ENCODE measurements around the gene TRAFD1. TPM values are rescaled to one million over a fixed set of nuclear protein-coding genes. Genes with fewer than 3 reads are reported as not detected.

TRAFD1 gene
- total and polyA plus RNA-seq, 2 donors (not counting 3 experiments of a cell fraction or from before 2014, with no cell fraction given): 20.3 to 24.9 TPM

DNA sequence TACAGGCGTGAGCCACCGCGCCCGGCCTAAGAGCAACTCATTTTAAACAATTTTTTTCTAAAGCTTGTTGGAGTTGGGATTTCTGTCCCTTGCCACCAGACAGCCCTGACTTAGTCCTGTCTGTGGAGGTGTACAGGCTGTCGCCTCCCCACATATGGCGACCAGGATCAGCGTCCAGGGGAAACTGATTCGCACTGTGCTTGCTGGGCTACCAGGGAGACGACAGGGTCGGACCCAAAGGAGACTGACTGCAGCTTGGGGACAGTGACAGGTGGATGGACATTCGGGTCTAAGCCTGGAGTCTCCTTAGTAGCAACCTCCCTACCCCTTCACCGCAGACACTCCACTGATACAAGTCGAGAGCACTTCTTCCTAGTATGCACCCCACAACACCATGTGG lies 40.3 kb downstream of the TRAFD1 start:
- intact Hi-C loops (cut with micrococcal nuclease): no loop called here
- Histone ChIP-seq H3K36me3 (ENCODE audit: control insufficient read depth in 2 of 2, extremely low read depth in 1 of 2, insufficient read depth in 2 of 2, low read length in 2 of 2) (peaks cover 0 to 7% of the 10 kb centered on the region in 2 experiments), H3K4me1 (ENCODE audit: control insufficient read depth, extremely low read depth, insufficient read depth, low read length) (no peaks in the 10 kb centered on the region), H3K79me2 (ENCODE audit: control insufficient read depth, insufficient read depth, low read length) (no peaks in the 10 kb centered on the region), H3K9me1 (replicated peaks; ENCODE audit: control insufficient read depth, extremely low read depth, insufficient read depth, low read length) (no peaks in the 10 kb centered on the region), H3K27ac (ENCODE audit: insufficient read depth, low read depth, low read length) (no peak overlapping the region), H3K27me3 (ENCODE audit: control insufficient read depth in 2 of 2, insufficient read depth in 2 of 2, low read length in 2 of 2) (no peaks in the 10 kb centered on the region), H3K4me2 (ENCODE audit: insufficient read depth, low read length) (no peak overlapping the region), H3K9ac (replicated peaks; ENCODE audit: extremely low read depth, insufficient read depth, low read length) (no peak overlapping the region), H3K4me3 (replicated peaks in 1 of 3; ENCODE audit: insufficient read depth in 1 of 3, low read depth in 1 of 3, low read length in 3 of 3) (no peak overlapping the region), H4K20me1 (replicated peaks; ENCODE audit: control insufficient read depth, extremely low read depth, insufficient read depth, low read length) (no peaks in the 10 kb centered on the region), H2AFZ (ENCODE audit: low read depth, low read length) (no peak overlapping the region), H3K9me3 (replicated peaks; ENCODE audit: control insufficient read depth, insufficient read depth, low read length) (no peaks in the 10 kb centered on the region)
- FAIRE-seq (no peak), DNase-seq (ENCODE audit: low read depth, low spot score) (no peak)
- BruUV-seq (replicated peaks): no TSS peak
- dilution Hi-C loops (cut with MboI; ENCODE audit: extremely low pct_ligation_motif_present, low sequenced_read_pairs): no loop called here
- TF ChIP-seq MYC (IDR thresholded peaks at IDR 0.05; ENCODE audit: low read depth, low read length): no peak
- TF ChIP-seq EZH2 (IDR thresholded peaks at IDR 0.05; ENCODE audit: borderline replicate concordance, low read depth, low read length, severe bottlenecking): no peak
- TF ChIP-seq, protein P1, sequence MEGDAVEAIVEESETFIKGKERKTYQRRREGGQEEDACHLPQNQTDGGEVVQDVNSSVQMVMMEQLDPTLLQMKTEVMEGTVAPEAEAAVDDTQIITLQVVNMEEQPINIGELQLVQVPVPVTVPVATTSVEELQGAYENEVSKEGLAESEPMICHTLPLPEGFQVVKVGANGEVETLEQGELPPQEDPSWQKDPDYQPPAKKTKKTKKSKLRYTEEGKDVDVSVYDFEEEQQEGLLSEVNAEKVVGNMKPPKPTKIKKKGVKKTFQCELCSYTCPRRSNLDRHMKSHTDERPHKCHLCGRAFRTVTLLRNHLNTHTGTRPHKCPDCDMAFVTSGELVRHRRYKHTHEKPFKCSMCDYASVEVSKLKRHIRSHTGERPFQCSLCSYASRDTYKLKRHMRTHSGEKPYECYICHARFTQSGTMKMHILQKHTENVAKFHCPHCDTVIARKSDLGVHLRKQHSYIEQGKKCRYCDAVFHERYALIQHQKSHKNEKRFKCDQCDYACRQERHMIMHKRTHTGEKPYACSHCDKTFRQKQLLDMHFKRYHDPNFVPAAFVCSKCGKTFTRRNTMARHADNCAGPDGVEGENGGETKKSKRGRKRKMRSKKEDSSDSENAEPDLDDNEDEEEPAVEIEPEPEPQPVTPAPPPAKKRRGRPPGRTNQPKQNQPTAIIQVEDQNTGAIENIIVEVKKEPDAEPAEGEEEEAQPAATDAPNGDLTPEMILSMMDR (IDR thresholded peaks at IDR 0.05; ENCODE audit: extremely low read depth in 1 of 2, insufficient read depth in 1 of 2, low read depth in 1 of 2, low read length in 2 of 2): no peak
- no peak for TF ChIP-seq FOS (IDR thresholded peaks at IDR 0.05; ENCODE audit: borderline replicate concordance, insufficient read depth, low read length)
- TF ChIP-seq, protein P2, sequence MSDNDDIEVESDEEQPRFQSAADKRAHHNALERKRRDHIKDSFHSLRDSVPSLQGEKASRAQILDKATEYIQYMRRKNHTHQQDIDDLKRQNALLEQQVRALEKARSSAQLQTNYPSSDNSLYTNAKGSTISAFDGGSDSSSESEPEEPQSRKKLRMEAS (IDR thresholded peaks at IDR 0.05; ENCODE audit: insufficient read depth, insufficient read length): no peak
- TF ChIP-seq POLR2AphosphoS5 (IDR thresholded peaks at IDR 0.05; ENCODE audit: insufficient read depth, low read depth, low read length): no peak
- ChIA-PET POLR2A (no interaction called here), CTCF (no interaction called here)
